ENCODE results near the gene RABGAP1.

Gene RABGAP1

DNA sequence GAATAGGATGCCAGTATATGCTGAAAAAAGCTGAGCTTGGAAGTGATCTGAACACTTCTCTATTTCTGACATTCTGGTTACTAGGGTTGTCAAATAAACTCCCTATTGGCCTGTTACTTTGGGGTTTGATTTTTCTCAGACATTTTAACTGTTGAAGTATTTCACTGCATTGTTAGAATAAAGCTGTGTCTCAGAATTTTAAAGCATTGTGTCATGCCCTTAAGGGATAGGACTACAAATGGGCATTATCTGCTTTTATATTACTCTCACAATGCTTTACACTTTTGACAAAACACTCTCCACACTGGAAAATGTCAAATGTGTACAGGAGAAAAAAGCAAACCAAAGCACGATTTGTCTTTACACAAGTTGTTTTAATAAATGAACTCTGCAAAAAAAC lies 75.8 kb downstream of the RABGAP1 start:
- no peak for FAIRE-seq

GRCh38 chr9:123020796-123021195 lies 80.0 kb downstream of the RABGAP1 start:
- no peak for FAIRE-seq

GRCh38 chr9:123026425-123026824 lies 85.6 kb downstream of the RABGAP1 start:
- no peak for FAIRE-seq

DNA sequence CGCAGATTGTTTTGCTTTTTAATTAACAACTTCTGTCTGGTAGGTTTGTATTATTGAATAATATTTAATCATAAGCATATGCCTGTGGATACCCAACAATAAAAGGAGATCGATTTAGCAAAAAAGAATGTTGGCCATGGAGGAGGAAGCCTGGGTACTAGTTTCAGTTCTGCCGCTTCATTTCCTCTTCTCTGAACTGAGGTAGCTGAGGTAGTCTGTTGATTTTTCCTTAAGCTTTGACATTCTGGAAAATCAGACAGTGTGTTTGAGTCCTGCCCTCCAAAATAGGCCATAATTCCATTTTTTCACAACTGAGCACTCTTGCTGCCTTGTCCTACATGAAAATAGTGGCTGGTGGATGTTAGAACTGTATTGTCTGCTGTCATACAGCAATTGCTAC lies 86.7 kb downstream of the RABGAP1 start:
- FAIRE-seq, result no peak

DNA sequence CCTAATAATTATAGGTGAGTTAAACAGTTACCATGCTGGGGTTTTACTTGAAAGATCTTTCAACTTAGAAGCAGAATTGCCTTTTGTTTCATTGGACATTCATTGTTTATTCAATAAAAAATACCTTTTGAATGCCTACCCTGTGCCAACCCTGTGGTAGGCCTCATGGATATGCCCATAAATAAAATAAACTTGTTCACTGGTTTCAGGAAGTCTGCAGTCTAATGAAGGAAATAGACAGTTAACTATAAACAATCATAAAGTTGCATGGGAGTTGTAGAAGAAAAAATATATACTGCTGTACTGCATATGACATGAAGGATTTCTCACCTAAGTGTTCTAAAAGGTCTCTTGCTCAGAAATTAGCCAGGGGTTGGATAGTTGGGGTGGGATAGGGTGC lies 87.3 kb downstream of the RABGAP1 start:
- no peak for FAIRE-seq

DNA sequence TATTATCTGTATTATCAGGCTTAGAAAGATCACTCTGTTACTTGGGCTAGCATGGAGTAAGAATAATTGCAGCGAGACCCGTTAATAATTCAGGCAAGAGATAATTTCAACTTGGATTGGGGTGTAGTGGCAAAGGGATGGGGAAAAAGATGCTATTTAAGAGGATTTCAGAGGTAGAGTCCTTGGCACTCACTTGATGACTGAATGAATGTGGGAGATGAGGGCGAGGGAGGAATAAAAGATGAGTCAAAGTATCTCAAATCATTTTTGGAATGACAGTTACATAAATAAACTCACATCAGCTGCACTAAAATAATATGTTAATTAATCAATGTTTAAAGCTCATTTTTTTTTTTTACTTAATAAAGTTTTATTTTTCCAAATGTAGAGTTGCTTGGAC lies 88.2 kb downstream of the RABGAP1 start:
- FAIRE-seq, result no peak

DNA sequence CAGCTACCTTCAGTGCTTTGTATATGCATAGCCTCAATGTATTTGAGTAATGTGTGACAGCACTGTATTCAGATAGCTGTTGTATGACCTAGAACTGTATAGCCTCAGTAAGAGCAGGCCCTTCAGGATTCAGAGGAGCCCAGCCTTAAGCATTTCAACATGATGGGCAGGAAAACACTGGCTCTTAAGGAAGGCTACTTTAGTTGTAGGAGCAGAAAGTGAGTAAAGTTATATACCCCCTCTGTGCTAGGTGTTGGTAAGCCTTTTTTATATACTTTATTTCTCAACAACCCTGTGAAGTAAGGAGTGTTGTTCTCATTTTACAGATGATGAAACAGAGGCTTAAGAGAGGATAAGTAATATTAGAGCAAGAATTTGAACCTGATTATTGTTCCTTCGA lies 91.1 kb downstream of the RABGAP1 start:
- no peak for FAIRE-seq

- no peak for FAIRE-seq
Measured at GRCh38 chr9:123033352-123033751, 92.5 kb downstream of the RABGAP1 start, which contains the start of gene GPR21. TSS of gene GPR21 (plus strand) at chr9:123033667. CDS start at chr9:123034567, 900 bp downstream.

GRCh38 chr9:123033864-123034601 lies 93.2 kb downstream of the RABGAP1 start:
- no peak for FAIRE-seq

GRCh38 chr9:123034881-123035510 lies 94.2 kb downstream of the RABGAP1 start:
- no peak for FAIRE-seq

DNA sequence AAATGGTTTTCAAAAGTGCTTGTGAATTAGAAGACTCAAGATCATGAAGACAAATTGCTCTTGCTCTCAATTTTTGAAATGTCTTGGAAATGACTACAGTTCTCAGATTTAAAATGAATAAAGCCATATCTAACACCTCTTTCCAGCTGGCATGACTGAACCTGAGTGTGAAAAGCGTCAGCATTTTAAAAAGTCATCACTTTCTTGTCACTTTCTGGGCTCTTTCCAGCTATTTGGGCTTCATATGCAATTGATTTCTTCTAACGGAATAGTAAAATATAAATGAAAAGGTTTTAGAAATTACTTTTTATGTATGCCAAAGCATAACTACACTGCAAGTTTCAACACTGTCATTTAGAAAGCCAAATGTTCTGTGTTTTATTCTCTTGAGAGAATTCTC lies 95.0 kb downstream of the RABGAP1 start:
- no peak for FAIRE-seq

DNA sequence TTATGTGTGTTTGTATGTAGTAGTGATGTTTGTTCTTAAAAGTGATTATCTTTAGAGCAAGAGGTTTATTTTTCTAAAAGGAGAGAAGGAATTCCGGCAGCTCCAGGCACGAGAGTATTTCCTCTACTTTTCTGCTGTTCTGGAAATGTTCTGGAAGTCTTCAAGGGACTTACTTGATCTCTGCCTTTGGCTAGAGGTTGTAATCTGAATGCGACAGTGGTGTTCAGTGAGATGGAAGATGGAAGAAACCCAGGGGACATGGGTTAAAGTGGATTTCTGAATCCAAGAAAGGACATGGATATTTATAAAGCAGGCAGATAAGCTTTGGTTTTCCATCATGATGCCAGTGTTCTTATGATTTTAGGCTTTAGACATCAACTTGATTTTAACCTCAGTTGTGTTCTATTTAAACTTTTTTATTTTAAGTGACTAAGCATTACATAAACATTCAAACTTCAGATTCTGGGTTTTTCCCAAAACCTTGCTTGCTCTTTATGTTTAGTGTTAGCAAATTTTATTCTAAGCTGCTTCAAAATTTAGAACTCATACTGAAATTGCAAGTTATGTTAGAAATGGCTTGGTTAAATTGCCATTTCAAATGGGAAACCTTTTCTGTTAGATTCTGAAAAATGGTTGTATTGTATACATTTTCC lies 96.2 kb downstream of the RABGAP1 start:
- no peak for FAIRE-seq

GRCh38 chr9:123039617-123040219 lies 98.9 kb downstream of the RABGAP1 start:
- FAIRE-seq, result no peak

GRCh38 chr9:123040801-123041200 lies 100.0 kb downstream of the RABGAP1 start:
- no peak for FAIRE-seq

GRCh38 chr9:123041489-123041888 lies 100.7 kb downstream of the RABGAP1 start:
- no peak for FAIRE-seq

GRCh38 chr9:123043081-123043939 lies 102.5 kb downstream of the RABGAP1 start:
- no peak for FAIRE-seq

- no peak for FAIRE-seq
Measured at GRCh38 chr9:123044586-123044985, 103.8 kb downstream of the RABGAP1 start.

DNA sequence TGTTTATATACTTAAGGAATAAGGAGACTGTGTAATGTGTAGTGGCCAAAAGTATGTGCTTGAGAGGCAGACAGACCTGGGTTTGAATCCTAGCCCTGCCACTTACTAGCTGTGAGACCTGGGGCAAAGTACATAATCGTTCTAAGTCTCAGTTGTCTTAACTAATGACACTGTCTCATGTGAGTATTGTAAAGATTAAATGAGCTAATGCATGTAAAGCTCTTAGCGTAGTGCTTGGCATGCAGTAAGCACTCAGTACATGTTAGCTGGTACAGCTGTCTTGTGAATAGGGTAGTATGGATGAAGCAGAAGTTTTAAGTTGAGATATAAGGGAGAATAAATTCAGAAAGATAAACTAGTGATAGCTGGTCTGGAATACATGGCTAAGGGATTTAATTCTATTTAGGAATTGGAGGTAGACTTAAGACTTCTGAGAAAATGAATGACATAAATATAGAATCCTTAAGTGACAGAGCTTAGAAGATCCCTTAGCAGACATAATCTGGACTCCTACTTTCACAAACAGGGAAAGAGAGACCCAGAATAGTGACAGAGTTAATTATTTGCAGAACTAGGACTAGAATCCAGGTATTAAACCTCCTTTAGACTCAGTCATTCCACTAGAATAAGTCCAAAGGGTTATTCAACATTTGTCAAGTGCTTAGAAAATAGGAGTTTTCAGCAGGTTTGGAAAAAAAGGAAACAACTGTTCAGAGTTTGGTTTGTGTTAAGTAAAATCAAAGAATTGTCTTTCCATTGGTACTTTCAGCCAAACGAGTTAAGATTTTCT lies 105.8 kb downstream of the RABGAP1 start:
- FAIRE-seq, result no peak

DNA sequence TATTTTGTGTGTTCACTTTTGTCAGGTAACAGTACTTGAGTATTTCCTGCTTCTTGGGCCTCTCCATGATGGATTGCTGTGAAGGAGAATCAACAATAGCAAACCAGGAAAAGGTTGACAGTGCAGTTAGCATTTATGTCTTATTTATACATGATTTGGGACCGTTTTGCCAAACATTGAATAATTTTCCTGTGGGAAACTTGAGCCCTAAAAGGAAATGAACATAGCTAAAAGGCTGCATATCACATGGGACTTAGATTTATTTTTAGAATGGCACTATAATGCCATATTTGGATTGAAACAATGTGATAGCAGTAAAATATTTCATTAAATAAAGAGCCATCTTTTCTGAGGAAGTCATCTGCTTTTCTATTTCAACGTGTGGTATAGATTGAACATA lies 107.9 kb downstream of the RABGAP1 start:
- no peak for FAIRE-seq

DNA sequence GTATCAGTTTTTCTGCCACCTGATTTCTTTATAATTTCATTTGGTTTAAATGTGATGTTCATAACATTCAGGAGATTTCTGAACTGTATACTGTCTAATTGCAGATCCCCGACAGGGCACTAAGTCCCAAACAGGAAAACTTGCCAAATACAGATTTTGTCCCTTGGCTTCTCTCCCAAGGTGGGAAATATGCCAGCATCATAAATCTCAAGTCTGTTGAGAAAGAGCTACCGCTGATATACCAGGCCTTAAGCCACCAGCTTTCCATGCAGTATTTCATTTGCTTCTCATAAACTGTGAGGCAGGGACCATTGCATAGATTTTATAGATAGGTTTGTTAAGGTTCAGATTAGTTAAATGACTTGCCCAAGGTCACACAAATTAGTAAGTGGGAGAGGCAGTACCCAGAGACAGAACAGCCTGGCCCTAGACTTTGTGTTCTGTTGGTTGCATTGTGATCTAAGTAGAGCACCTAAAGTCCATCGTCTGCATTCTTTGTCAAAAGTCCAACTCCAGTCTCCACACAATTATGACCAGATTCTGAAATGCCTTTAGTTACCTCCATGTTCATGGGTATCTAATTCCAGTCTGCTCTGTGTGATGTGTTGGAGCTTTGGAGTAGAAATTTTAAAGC lies 108.9 kb downstream of the RABGAP1 start:
- FAIRE-seq, result no peak

DNA sequence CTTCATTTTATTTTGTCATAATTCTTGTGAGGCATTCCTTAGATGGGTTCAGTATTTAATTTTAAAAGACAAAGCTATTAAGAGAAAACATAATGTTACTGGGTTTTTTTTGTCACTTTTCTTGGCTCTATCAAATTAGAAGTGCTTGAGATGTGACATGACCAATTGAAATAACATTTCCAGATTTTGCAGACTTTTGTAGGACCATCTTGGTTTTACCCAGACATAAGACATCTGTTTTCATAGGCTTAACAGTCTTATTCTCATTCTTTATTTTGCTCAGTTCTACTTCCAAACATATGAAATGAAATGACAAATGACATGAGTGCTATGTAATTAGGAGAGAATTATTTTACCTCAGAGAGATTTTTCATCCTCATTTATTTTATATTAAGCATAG lies 112.2 kb downstream of the RABGAP1 start:
- no peak for FAIRE-seq
